Ovary (tissue), 9 donors: ENCODE data around the gene TMCO4. TPM values are rescaled to one million over a fixed set of nuclear protein-coding genes. Genes with fewer than 3 reads are reported as not detected.
"Not testable (repeated sequence)": the region's sequence is repeated elsewhere in the genome, so short reads cannot be mapped to it uniquely, and the experiment has no call there.

Experiments used
- DNase-seq, 5 donors: peaks; one replicate each; pipeline ENCODE4 v3.0.0-alpha.2; 2019 to 2020
- H3K27ac ChIP-seq, 2 donors: fragments of 200-600 bp; one replicate each; pipeline versions ENCODE4 v1.5.1 to v1.8.0; 2019 to 2022
- H3K27me3 ChIP-seq: fragments of 200-600 bp; one replicate; pipeline ENCODE4 v1.8.0; 2022
- H3K36me3 ChIP-seq: fragments of 200-600 bp; sonication (generic); one replicate; pipeline ENCODE4 v1.5.1; 2019
- H3K4me1 ChIP-seq: one replicate; pipeline ENCODE4 v1.8.1; 2013; ENCODE audit warnings: mild to moderate bottlenecking, moderate library complexity; ENCODE audit not compliant: insufficient read depth
- H3K4me3 ChIP-seq: fragments of 200-600 bp; sonication (generic); one replicate; pipeline ENCODE4 v1.5.1; 2017
- H3K9me3 ChIP-seq, 2 donors: fragments of 200-600 bp in 1 of 2; sonication (generic) in 1 of 2; one replicate each; pipeline versions ENCODE4 v1.5.1 to v1.8.1; 2013 to 2019; ENCODE audit warnings: mild to moderate bottlenecking in 1 of 2, moderate library complexity in 1 of 2
- CTCF ChIP-seq, 3 donors: fragments of 450-650 bp in 2 of 3; fragments of 200-600 bp in 1 of 3; IDR thresholded peaks; one replicate each; pipeline versions ENCODE4 v1.5.1 to v1.8.0; 2016 to 2022; ENCODE audit warnings: antibody characterized with exemption in 3 of 3, mild to moderate bottlenecking in 1 of 3
- EP300 ChIP-seq: sonication (generic); formaldehyde crosslinking; IDR thresholded peaks from one replicate; pipeline ENCODE4 v1.6.1; 2017; ENCODE audit warnings: antibody characterized with exemption
- POLR2A ChIP-seq: fragments of 450-650 bp; IDR thresholded peaks from one replicate; pipeline ENCODE4 v1.6.1; 2017; ENCODE audit warnings: antibody characterized with exemption, mild to moderate bottlenecking, moderate library complexity
- WGBS, 3 donors: extraction: QIAGEN DNeasy Blood & Tissue Kit in 1 of 3; methylation state at CpG; one replicate each; pipeline versions ENCODE4 v1.1.5 to v1.1.7; 2013 to 2017; 5-methylcytosine and 5-hydroxymethylcytosine counted together
- intact Hi-C, 4 donors: fragments of 100-400 bp; cut with DNase I; formaldehyde crosslinking; loops; one replicate each; pipeline versions ENCODE4 v1.11.0 to v1.15.1; 2022 to 2023
- polyA plus RNA-seq, 2 donors: library from polyadenylated mRNA; stranded (reverse); fragments of 200-250 nt in 1 of 2; fragments of 350-450 nt in 1 of 2; fragmentation: Illumina TruSeq in 1 of 2; extraction: RNeasy Lipid Tissue Mini Kit (QIAGEN cat#74804) in 1 of 2; gene quantifications; one replicate each; pipeline ENCODE4 v1.2.3, GENCODE V29; 2013 to 2014
- total RNA-seq, 7 donors: library from RNA; depleted of rRNA in 2 of 7; stranded (reverse); fragments of >200 nt in 2 of 7; fragmentation: NEBNext Ultra II Directional in 3 of 7; extraction: Animal tissue kit (Norgen Biotek cat#: 25700) in 3 of 7; gene quantifications; one replicate each; pipeline versions ENCODE4 v1.1.0 to v1.2.4, GENCODE V29; 2016 to 2023
- donor health status: DM: no; HTN: no; CAD: no; lungs with moderate emphysema.
- donor health status: DM: no; HTN: no; CAD: no.
- donor health status: Bipolar disorder and iron deficiency.
- donor health status: DM: yes; HTN: yes; CAD: no.
- donor health status: DM: no; HTN: no; CAD: no.
- donor health status: DM: yes; HTN: yes; CAD: no.

The TMCO4 gene
- total and polyA plus RNA-seq, 9 donors, result 14.2 to 26.0 (median 21.4) TPM

GRCh38 chr1:19794583-19794982, 5.1 kb downstream of the TMCO4 start:
- intact Hi-C loops, result no loop called here
- Histone ChIP-seq H3K36me3 (no peaks in the 10 kb centered on the region), H3K4me3 (no peak overlapping the region), H3K9me3 (no peaks in the 10 kb centered on the region), H3K27me3 (no peaks in the 10 kb centered on the region), H3K4me1 (peaks cover 2% of the 10 kb centered on the region), H3K27ac (no peak overlapping the region)
- DNase-seq, result no peak
- WGBS, 3 donors, result 83 to 91% (median 91%) methylated on average over 4 of the region's 4 CpGs
- TF ChIP-seq POLR2A, result no peak
- no peak for TF ChIP-seq EP300
- TF ChIP-seq CTCF (IDR thresholded peaks at IDR 0.05), result no peak

GRCh38 chr1:19793360-19794046, 6.2 kb downstream of the TMCO4 start:
- no peaks in the 10 kb centered on the region for H3K9me3 ChIP-seq
- WGBS, 3 donors, result 80 to 85% (median 81%) methylated on average over 6 of the region's 6 CpGs
- no peak for DNase-seq
- no peaks in the 10 kb centered on the region for H3K4me1 ChIP-seq
- no peak overlapping the region for H3K27ac ChIP-seq
- H3K36me3 ChIP-seq, result no peaks in the 10 kb centered on the region
- H3K27me3 ChIP-seq, result no peaks in the 10 kb centered on the region
- intact Hi-C loops, result no loop called here
- no peak for TF ChIP-seq CTCF (IDR thresholded peaks at IDR 0.05)
- H3K4me3 ChIP-seq, result no peak overlapping the region

DNA sequence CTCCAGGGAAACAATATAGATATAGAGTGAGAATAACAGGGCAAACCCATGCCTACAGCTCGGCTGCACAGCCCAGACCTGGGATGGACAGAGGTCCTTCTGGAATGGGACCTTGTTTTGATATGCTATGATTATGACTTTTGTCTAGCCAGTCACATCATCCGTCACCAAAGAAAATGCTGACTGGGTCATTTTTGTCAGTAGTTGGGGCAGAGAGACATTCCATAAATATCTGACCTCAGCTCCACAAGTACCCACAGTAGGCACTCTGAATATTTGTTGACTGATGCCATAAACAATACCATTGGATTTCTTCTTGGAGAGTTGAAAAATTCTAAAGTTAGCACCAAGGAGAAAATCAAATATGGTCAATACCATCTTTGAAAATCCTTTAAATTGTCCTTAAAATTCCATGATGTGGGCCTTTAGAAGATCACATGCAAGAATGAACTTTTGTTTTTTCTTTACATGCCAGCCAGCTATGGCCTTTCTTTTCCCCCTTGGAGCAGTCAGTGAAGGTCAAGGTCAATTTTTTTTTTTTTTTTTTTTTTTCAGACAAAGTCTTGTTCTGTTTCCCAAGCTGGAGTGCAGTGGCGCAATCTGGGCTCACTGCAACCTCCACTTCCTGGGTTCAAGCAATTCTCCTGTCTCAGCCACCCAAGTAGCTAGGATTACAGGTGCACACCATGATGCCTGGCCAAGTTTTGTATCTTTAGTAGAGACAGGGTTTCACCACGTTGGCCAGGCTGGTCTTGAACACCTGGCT, 7.3 kb downstream of the TMCO4 start:
- no peaks in the 10 kb centered on the region for H3K36me3 ChIP-seq
- no peak overlapping the region for H3K4me3 ChIP-seq
- DNase-seq, result no peak
- TF ChIP-seq POLR2A (no peak), CTCF (IDR thresholded peaks at IDR 0.05) (no peak), EP300 (no peak)
- H3K4me1 ChIP-seq, result no peaks in the 10 kb centered on the region
- intact Hi-C loops, result no loop called here
- no peaks in the 10 kb centered on the region for H3K27me3 ChIP-seq
- WGBS, 3 donors, result 82 to 88% (median 85%) methylated on average over 4 of the region's 4 CpGs
- no peaks in the 10 kb centered on the region for H3K9me3 ChIP-seq
- H3K27ac ChIP-seq, result no peak overlapping the region

- H3K27ac ChIP-seq, H3K9me3 ChIP-seq, H3K36me3 ChIP-seq, H3K27me3 ChIP-seq, intact Hi-C loops, H3K4me3 ChIP-seq, H3K4me1 ChIP-seq, DNase-seq: not testable (repeated sequence)
- WGBS, 3 donors, result 90 to 95% (median 93%) methylated on average over 9 of the region's 9 CpGs
Observed at GRCh38 chr1:19790061-19790975, 9.4 kb downstream of the TMCO4 start.
